Measurements from ENCODE around the gene FYCO1.

FYCO1 gene

GRCh38 chr3:45983770-45984169 is 11.9 kb downstream of the FYCO1 start:
- DNase-seq = no peak

- DNase-seq = no peak
Measured at GRCh38 chr3:45981346-45982074, 14.1 kb downstream of the FYCO1 start.

- no peak for DNase-seq
Measured at GRCh38 chr3:45980819-45981218, 14.8 kb downstream of the FYCO1 start.

- DNase-seq = no peak
Measured at GRCh38 chr3:45980229-45980813, 15.3 kb downstream of the FYCO1 start.

DNA sequence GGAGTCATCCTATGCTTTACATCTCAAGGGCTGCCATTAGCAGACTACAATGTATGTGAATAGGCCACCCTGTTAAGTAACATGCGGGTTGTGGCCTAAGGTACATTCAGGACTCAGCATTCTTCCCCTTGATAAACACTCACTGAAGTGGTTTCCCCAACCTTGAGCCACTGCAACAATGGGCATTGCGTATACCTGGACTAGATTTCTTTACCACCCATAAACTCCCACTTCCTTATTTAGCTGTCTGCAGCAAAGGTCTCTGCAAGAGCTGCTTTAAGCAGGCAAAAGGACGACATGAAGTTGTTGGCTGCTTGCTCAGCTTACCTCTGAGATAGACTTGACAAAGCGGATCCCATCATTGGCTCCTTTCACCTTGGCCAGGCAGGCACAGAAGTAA is 16.2 kb downstream of the FYCO1 start:
- no peak for DNase-seq

- DNase-seq = no peak
Measured at GRCh38 chr3:45978006-45978761, 17.4 kb downstream of the FYCO1 start.

DNA sequence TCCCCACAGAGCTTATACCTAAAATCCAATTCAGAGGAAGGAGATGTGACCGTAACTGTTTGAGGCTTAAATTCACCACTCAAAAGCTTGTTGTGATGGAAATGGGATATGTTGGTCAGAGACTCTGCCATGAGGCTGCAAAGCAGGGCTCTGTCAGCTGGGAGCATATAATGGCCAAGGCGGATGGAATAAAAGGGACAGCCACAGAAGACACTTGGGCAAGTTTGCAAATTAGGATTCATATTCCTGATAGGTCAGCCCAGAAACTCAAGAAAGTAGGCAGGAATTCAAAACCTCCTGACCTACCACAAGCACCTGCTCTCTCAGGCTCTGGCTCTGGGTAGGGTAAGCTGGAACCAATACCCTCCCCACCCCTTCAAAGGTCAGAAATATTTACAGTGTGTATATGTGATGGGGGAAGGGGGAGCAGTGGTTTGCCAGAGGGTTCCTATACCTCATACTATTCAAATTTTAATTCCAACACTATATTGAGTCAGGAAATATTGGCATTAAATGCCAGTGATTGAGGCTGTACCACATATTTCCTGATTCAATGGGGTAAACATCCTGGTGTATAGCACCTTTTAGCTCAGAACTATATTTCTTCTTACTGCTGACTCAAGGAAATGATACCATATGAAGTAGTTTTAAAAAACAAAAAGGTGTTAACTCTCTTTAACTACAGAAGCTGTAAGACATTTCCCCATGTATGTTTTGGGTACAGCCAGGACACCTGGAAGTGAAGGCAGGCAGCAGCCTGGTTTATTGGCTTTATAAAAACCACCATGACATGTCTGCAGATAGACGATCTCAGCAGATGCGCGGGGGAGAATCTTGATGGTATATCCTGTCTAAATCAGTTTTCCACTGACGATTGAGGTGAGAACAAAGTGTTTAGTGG is 19.2 kb downstream of the FYCO1 start:
- no peak for DNase-seq

- no peak for DNase-seq
Measured at GRCh38 chr3:45975686-45976085, 19.9 kb downstream of the FYCO1 start.

GRCh38 chr3:45974686-45975085 is 20.9 kb downstream of the FYCO1 start:
- no peak for DNase-seq

- DNase-seq = peak in 1 of 2 donors; percentile 9
Measured at GRCh38 chr3:45972534-45973402, 22.9 kb downstream of the FYCO1 start.

DNA sequence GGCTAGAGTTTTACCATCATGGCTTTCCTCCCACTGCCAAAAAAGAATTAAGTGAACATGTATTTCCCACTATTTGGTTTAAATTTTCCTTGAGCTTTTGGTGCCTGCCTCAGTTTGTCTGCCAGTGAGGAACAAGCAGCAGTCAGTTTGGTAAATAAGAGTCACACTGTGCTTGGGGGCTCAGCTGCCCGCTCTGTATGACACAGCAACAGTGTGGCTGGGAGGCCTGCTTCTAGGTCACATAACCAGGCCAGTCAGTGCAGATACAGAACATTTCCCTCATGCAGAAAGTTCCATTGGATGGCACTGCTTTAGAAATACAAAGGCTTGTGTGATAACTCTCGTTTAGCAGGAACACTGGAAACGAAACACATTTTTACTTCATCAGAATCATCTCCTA is 25.7 kb downstream of the FYCO1 start:
- DNase-seq = no peak

DNA sequence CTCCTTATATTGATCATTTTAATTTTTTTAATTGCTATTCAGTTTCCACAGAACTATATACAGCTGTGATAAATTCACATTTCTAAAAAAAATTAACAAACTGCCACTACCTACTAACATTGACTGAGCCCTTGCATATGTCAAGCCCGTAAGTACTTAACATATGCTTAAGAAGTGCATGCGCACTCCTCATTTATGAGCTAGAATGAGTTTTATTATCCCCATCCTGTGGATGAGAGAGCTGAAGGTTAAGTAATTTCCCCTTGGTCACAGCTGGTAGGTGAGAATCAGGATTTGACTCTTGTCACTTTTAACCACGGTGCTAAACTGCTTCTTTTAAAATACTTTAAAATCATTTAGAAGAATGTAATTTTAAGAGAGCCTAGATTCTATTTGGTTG is 26.5 kb downstream of the FYCO1 start:
- DNase-seq = no peak

- no peak for DNase-seq
Measured at GRCh38 chr3:45968706-45969105, 26.9 kb downstream of the FYCO1 start.

DNA sequence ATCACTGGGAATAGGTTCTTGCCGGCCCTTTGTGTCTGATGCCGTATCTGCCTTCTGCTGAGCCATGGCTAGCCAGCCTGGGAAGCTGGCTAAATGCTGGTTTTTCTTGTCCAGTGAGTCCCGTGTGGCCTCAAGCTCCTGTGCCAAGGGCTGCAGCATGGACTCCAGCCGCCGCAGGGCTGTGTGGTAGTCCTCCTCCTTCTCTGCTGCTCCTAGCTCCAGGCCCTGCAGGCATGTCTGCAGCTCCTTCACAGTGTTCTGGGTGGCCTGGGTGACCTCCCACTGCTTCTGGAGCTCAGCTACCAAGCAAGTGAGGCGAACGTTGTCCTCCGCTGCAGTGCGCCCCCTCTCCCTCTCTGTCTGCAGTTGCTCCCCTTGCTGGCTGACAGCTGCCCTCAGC is 27.5 kb downstream of the FYCO1 start:
- no peak for DNase-seq

DNA sequence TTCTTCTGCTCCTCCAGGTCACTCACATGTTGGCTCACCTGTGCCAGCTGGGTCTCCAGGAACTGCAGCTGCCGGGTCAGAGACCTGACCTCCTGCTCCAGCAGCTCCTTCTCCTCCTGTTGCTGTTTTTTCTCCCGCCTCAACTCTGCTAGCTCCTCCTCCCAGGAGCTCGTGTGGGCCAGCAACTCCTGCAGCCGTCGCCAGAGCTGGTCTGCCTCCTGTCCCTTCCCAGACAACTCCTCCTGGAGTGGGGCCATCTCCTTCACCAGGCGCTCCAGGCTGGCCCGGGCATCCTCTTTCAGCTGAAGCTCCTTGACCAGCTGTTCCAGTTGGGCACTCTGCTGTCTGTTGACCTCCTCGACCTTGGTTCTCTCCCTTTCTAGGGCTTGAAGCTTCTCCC is 27.9 kb downstream of the FYCO1 start:
- DNase-seq = no peak

DNA sequence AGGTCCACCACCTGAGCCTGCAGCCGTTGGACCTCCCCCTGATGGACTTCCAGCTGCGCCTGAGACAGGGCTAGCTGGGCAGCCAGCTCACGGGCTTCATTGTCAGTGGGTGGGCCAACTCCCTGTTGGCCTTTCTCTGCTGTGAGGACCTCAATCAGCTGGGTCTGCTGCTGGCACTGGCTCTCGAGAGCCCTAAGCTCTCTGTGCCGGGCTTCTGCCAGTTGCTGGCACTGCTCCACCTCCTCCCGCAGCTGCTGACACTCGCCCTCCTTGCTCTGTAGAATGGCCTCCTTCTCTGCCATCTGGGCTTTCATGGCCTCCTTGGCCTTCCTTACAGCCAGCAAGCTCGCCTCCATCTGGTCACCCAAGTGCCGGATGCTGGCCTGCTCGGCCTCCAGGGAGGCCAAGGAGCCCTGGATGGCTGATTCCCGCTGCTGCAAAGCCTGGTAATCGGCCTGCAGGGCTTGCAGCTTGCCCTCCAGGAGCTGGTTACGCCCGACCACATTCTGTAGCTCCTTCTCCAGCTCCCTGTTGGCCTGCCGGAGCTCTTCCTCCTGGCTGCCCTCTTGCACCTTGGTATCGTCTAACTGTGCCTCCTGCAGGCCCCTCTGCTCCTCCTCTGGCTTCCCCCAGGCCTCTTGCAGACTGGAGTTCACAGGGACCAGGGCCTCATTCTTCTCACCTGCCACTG is 28.5 kb downstream of the FYCO1 start:
- peak; percentile 19 to 65 for DNase-seq

DNA sequence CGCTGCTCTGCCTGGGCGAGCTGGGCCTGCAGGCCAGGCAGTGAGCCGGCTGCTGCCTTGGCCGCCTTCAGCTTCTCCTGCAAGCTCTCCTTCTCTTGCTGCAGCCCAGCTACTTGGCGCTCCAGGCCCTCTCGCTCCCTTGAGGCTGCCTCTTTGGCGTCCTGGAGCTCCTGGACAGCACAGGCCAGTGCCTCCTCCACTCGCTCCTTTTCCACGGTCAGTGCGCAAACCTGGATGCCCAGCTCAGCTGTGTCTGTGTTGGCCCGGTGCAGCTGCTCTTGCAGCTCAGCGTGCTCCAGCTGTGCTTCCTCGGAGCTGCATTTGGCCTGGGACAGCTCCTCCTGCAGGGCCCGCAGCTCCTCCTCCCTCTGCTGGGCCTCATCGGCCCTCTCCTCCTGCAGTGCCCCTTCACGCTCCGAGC is 29.2 kb downstream of the FYCO1 start:
- DNase-seq = no peak

DNA sequence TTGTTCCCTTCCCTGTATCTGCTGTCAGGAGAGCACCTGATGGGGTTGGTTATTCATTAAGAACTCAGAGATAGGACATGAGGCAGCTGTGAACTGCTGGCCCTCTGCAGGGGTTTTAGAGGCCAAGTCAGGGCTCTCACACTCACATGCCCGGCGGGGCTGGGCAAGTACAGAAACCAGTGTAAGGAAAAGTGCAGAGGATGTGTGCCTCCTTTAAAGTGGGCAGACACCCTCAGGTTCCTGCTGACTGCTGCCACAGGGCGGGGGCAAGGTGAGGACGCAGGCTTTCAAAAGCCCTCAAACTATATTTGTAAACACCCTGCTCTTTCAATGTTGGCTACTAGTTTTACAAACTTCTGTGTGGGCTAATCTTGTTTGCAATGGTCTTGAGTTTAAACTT is 30.0 kb downstream of the FYCO1 start:
- no peak for DNase-seq

DNA sequence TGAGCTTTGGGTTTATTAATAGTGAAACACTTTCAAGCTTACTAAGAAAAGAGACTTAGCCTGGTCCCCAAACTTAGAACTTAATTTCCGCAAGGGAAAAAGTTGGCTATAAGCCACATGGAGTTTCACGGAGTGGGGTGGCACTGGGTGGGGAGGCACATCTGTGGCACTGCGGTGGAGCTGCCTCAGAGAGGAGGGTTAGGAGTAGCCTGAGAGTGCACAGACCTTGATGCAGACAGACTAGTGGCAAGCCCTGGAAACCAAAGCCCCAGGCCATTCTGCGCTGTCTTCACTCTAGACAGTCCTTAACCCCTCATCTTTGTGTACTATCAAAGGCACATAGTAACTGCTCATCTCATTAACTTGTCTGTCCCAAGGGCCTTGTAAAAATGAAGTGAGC is 30.4 kb downstream of the FYCO1 start:
- DNase-seq = no peak

DNA sequence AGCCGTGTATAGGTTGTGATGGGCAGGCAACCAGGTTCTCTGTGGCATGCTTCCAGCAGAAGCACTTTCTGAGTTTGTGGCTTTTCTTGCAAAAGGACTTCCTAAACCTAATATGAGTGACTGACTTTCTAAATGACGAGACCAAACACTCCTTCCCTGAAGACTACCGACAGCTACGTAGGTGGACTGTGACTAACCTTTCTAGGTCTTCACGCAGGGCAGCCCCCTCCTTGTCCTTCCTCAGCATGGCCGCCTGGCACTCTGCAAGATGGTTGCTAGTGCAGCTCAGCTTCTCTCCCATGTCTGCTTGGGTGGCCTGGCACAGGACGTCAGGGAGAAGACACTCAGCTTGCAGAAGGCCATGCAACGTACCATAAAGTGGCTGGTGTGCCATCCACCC is 31.5 kb downstream of the FYCO1 start:
- DNase-seq = no peak

GRCh38 chr3:45962033-45962432 is 33.6 kb downstream of the FYCO1 start:
- no peak for DNase-seq

All from hippocampal formation (tissue), 2 donors.